Measurements from ENCODE around the gene CD302. TPM values are rescaled to one million over a fixed set of nuclear protein-coding genes. Genes with fewer than 3 reads are reported as not detected.

CD302 gene
- total RNA-seq, 1 experiment from 2014 or later, result 3.3 TPM

DNA sequence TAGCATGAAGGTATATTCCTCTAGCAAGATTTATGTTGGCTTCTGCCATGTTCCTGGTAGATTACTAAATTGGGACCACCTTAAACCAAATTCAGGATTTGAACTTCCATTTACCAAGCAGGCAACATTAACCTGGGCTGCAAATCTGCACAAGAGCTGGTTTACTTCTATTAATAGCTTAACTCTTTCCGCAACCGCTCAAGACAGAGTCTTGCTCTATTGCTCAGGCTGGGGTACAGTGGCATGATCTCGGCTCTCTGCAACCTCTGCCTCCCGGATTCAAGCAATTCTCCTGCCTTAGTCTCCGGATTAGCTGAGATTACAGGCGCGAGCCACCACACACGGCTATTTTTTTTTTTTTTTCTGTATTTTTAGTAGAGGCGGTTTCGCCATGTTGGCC, 77.3 kb downstream of the CD302 start:
- in situ Hi-C loops (cut with HindIII; ENCODE audit: low pct_unique_long_range_greater_than_20kb, low sequenced_read_pairs), result loop anchor here (25.0 kb wide), 1 partner anchor 108 kb away; the partner anchor contains the start of gene BAZ2B
- CTCF ChIA-PET, result no interaction called here
- POLR2A ChIA-PET, result interaction anchor here (0.6 to 0.8 kb wide), 3 partner anchors 40 to 790 kb away, joined by 3 to 6 read pairs (median 3); no protein-coding TSS in a partner anchor
- BruUV-seq (replicated peaks), result no TSS peak
- Histone ChIP-seq H3K4me3 (ENCODE audit: low read depth in 2 of 2, low read length in 2 of 2) (no peak overlapping the region), H3K36me3 (ENCODE audit: control insufficient read depth, insufficient read depth, low read length) (peaks cover 38% of the 10 kb centered on the region), H3K27ac (ENCODE audit: low read length) (no peak overlapping the region), H3K9me3 (ENCODE audit: control insufficient read depth, insufficient read depth, low read depth, low read length) (no peaks in the 10 kb centered on the region), H3K4me1 (ENCODE audit: control insufficient read depth, insufficient read depth, low read length) (peaks cover 9% of the 10 kb centered on the region), H3K27me3 (ENCODE audit: control insufficient read depth, insufficient read depth, low read length) (no peaks in the 10 kb centered on the region)
- ATAC-seq (no peak), DNase-seq (ENCODE audit: low read depth, low spot score) (no peak)
- TF ChIP-seq, protein P1, sequence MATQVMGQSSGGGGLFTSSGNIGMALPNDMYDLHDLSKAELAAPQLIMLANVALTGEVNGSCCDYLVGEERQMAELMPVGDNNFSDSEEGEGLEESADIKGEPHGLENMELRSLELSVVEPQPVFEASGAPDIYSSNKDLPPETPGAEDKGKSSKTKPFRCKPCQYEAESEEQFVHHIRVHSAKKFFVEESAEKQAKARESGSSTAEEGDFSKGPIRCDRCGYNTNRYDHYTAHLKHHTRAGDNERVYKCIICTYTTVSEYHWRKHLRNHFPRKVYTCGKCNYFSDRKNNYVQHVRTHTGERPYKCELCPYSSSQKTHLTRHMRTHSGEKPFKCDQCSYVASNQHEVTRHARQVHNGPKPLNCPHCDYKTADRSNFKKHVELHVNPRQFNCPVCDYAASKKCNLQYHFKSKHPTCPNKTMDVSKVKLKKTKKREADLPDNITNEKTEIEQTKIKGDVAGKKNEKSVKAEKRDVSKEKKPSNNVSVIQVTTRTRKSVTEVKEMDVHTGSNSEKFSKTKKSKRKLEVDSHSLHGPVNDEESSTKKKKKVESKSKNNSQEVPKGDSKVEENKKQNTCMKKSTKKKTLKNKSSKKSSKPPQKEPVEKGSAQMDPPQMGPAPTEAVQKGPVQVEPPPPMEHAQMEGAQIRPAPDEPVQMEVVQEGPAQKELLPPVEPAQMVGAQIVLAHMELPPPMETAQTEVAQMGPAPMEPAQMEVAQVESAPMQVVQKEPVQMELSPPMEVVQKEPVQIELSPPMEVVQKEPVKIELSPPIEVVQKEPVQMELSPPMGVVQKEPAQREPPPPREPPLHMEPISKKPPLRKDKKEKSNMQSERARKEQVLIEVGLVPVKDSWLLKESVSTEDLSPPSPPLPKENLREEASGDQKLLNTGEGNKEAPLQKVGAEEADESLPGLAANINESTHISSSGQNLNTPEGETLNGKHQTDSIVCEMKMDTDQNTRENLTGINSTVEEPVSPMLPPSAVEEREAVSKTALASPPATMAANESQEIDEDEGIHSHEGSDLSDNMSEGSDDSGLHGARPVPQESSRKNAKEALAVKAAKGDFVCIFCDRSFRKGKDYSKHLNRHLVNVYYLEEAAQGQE (IDR thresholded peaks at IDR 0.05; ENCODE audit: insufficient read depth in 1 of 2, low read depth in 2 of 2, low read length in 1 of 2), result no peak
- TF ChIP-seq SIN3A (IDR thresholded peaks at IDR 0.05; ENCODE audit: borderline replicate concordance, insufficient read depth, low read depth, low read length) (no peak), TCF7L2 (IDR thresholded peaks at IDR 0.05; ENCODE audit: low read depth, low read length) (no peak), POLR2AphosphoS5 (IDR thresholded peaks at IDR 0.05; ENCODE audit: low read depth, low read length) (no peak)
- TF ChIP-seq, protein P2, sequence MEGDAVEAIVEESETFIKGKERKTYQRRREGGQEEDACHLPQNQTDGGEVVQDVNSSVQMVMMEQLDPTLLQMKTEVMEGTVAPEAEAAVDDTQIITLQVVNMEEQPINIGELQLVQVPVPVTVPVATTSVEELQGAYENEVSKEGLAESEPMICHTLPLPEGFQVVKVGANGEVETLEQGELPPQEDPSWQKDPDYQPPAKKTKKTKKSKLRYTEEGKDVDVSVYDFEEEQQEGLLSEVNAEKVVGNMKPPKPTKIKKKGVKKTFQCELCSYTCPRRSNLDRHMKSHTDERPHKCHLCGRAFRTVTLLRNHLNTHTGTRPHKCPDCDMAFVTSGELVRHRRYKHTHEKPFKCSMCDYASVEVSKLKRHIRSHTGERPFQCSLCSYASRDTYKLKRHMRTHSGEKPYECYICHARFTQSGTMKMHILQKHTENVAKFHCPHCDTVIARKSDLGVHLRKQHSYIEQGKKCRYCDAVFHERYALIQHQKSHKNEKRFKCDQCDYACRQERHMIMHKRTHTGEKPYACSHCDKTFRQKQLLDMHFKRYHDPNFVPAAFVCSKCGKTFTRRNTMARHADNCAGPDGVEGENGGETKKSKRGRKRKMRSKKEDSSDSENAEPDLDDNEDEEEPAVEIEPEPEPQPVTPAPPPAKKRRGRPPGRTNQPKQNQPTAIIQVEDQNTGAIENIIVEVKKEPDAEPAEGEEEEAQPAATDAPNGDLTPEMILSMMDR (IDR thresholded peaks at IDR 0.05), result no peak
- intact Hi-C loops (cut with micrococcal nuclease; ENCODE audit: unreplicated experiment), result no loop called here

Other genes with a start within 250 kb of the CD302 start
- gene BAZ2B, start 181.7 kb downstream of the CD302 start, total RNA-seq (2021; ENCODE audit: unreplicated experiment), result 38.6 TPM
- 85.7 TPM for gene MARCHF7, start 85.7 kb downstream of the CD302 start, total RNA-seq (2021; ENCODE audit: unreplicated experiment)
- 2.8 TPM for gene LY75, start 106.5 kb upstream of the CD302 start, total RNA-seq (2021; ENCODE audit: unreplicated experiment)